Glutamatergic neuron (in vitro differentiated cells): Measurements from ENCODE around the gene TMEM134. TPM values are rescaled to one million over a fixed set of nuclear protein-coding genes. Genes with fewer than 3 reads are reported as not detected.

ENCODE experiments used
- DNase-seq: peaks from one replicate; pipeline ENCODE4 v3.0.0; 2022
- H3K27ac Mint-ChIP-seq: one replicate; pipeline ENCODE4 v1.8.0; 2020; ENCODE audit warnings: mild to moderate bottlenecking, mixed read lengths, inconsistent platforms; ENCODE audit not compliant: unreplicated experiment
- H3K27me3 Mint-ChIP-seq: one replicate; pipeline ENCODE4 v1.8.0; 2020; ENCODE audit warnings: mild to moderate bottlenecking, moderate library complexity, mixed read lengths, inconsistent platforms; ENCODE audit not compliant: unreplicated experiment
- H3K36me3 Mint-ChIP-seq: one replicate; pipeline ENCODE4 v1.8.0; 2020; ENCODE audit warnings: mild to moderate bottlenecking, mixed read lengths, inconsistent platforms; ENCODE audit not compliant: unreplicated experiment
- H3K4me1 Mint-ChIP-seq: one replicate; pipeline ENCODE4 v1.8.0; 2020; ENCODE audit warnings: mild to moderate bottlenecking, low read depth, mixed read lengths, inconsistent platforms; ENCODE audit not compliant: unreplicated experiment
- H3K4me3 Mint-ChIP-seq: one replicate; pipeline ENCODE4 v1.8.0; 2020; ENCODE audit warnings: mild to moderate bottlenecking, mixed read lengths, inconsistent platforms; ENCODE audit not compliant: unreplicated experiment
- H3K9me3 Mint-ChIP-seq: one replicate; pipeline ENCODE4 v1.8.0; 2020; ENCODE audit warnings: mild to moderate bottlenecking, moderate library complexity, mixed read lengths, inconsistent platforms; ENCODE audit not compliant: unreplicated experiment
- CTCF ChIP-seq: fragments of 200-600 bp; sonication (generic); IDR thresholded peaks from one replicate; pipeline ENCODE4 v1.5.0; 2021; ENCODE audit not compliant: partially characterized antibody, unreplicated experiment
- total RNA-seq: library from RNA; stranded (reverse); fragmentation: NEBNext Ultra II Directional; extraction: Animal tissue kit (Norgen Biotek cat#: 25700); gene quantifications from one replicate; pipeline ENCODE4 v1.2.1, GENCODE V29; 2021; ENCODE audit not compliant: unreplicated experiment

The TMEM134 gene
- total RNA-seq, 1 donor from 2014 or later = 41.9 TPM

- peak; percentile 87 for DNase-seq
- Mint-ChIP-seq H3K27ac (no peak overlapping the region), H3K4me1 (peaks cover 10% of the 10 kb centered on the region), H3K36me3 (no peaks in the 10 kb centered on the region), H3K9me3 (peaks cover 10% of the 10 kb centered on the region), H3K4me3 (peak overlapping the region; percentile 81), H3K27me3 (peaks cover 16% of the 10 kb centered on the region)
- peak; percentile 90 for TF ChIP-seq CTCF
Observed at GRCh38 chr11:67505605-67506396, 36.8 kb upstream of the TMEM134 start.

GRCh38 chr11:67504950-67505581 lies 36.0 kb upstream of the TMEM134 start, which contains the start of gene PITPNM1:
Gene PITPNM1, minus strand, starts transcription at chr11:67505363. Its CDS starts 1,183 bp downstream, at chr11:67504180.
- Mint-ChIP-seq H3K4me3 (peak within 1 kb of the TSS; percentile 86), H3K4me1 (peaks cover 10% of the 10 kb centered on the region), H3K27ac (no peak within 1 kb of the TSS), H3K9me3 (peaks cover 10% of the 10 kb centered on the region), H3K36me3 (no peaks in the 10 kb centered on the region), H3K27me3 (peaks cover 19% of the 10 kb centered on the region)
- no peak for TF ChIP-seq CTCF
- DNase-seq = peak; percentile 64

GRCh38 chr11:67504005-67504949 lies 35.2 kb upstream of the TMEM134 start:
- Mint-ChIP-seq H3K27ac (no peak overlapping the region), H3K27me3 (peaks cover 17% of the 10 kb centered on the region), H3K4me1 (peaks cover 10% of the 10 kb centered on the region), H3K9me3 (peaks cover 10% of the 10 kb centered on the region), H3K4me3 (peak overlapping the region; percentile 86), H3K36me3 (no peaks in the 10 kb centered on the region)
- peak; percentile 56 for DNase-seq
- no peak for TF ChIP-seq CTCF

GRCh38 chr11:67503119-67504004 lies 34.3 kb upstream of the TMEM134 start:
- H3K4me3 Mint-ChIP-seq = peak overlapping the region; percentile 79
- H3K4me1 Mint-ChIP-seq = peaks cover 7% of the 10 kb centered on the region
- DNase-seq = no peak
- no peaks in the 10 kb centered on the region for H3K36me3 Mint-ChIP-seq
- peaks cover 6% of the 10 kb centered on the region for H3K9me3 Mint-ChIP-seq
- no peak for TF ChIP-seq CTCF
- H3K27me3 Mint-ChIP-seq = peaks cover 11% of the 10 kb centered on the region
- no peak overlapping the region for H3K27ac Mint-ChIP-seq
